Measurements from ENCODE around the gene EXOC4.
A peak's percentile ranks its signal among the peaks of the same experiment; 100 is the strongest.

EXOC4 gene

GRCh38 chr7:133699386-133699785, 446.5 kb downstream of the EXOC4 start:
- no peak overlapping the region for H3K4me3 ChIP-seq (ENCODE audit: severe bottlenecking)
- peaks cover 6% of the 10 kb centered on the region for H3K4me1 ChIP-seq (ENCODE audit: insufficient read depth, poor library complexity, severe bottlenecking)
- H3K27me3 ChIP-seq (ENCODE audit: insufficient read depth, poor library complexity, severe bottlenecking) = no peaks in the 10 kb centered on the region
- DNase-seq (ENCODE audit: low spot score) = no peak
- no peaks in the 10 kb centered on the region for H3K9me3 ChIP-seq (ENCODE audit: severe bottlenecking)
- no peak for TF ChIP-seq CTCF (IDR thresholded peaks at IDR 0.05; ENCODE audit: poor library complexity, severe bottlenecking)
- H3K27ac ChIP-seq (ENCODE audit: poor library complexity, severe bottlenecking) = no peak overlapping the region
- H3K36me3 ChIP-seq (ENCODE audit: low read depth) = no peaks in the 10 kb centered on the region
- ATAC-seq (ENCODE audit: low read depth) = no peak

GRCh38 chr7:133702078-133702477, 449.2 kb downstream of the EXOC4 start:
- Histone ChIP-seq H3K36me3 (ENCODE audit: low read depth) (0 out of 2 replicates have a peak, but pooled peaks cover 4% of the 10 kb centered on the region), H3K27me3 (ENCODE audit: insufficient read depth, poor library complexity, severe bottlenecking) (no peaks in the 10 kb centered on the region), H3K4me1 (ENCODE audit: insufficient read depth, poor library complexity, severe bottlenecking) (peaks cover 23% of the 10 kb centered on the region), H3K4me3 (ENCODE audit: severe bottlenecking) (no peak overlapping the region), H3K27ac (ENCODE audit: poor library complexity, severe bottlenecking) (no peak overlapping the region), H3K9me3 (ENCODE audit: severe bottlenecking) (no peaks in the 10 kb centered on the region)
- no peak for TF ChIP-seq CTCF (IDR thresholded peaks at IDR 0.05; ENCODE audit: poor library complexity, severe bottlenecking)
- DNase-seq (ENCODE audit: low spot score) = no peak
- no peak for ATAC-seq (ENCODE audit: low read depth)

GRCh38 chr7:133702960-133703359, 450.1 kb downstream of the EXOC4 start:
- TF ChIP-seq CTCF (IDR thresholded peaks at IDR 0.05; ENCODE audit: poor library complexity, severe bottlenecking) = no peak
- DNase-seq (ENCODE audit: low spot score) = no peak
- Histone ChIP-seq H3K36me3 (ENCODE audit: low read depth) (0 out of 2 replicates have a peak, but pooled peaks cover 4% of the 10 kb centered on the region), H3K4me1 (ENCODE audit: insufficient read depth, poor library complexity, severe bottlenecking) (peaks cover 28% of the 10 kb centered on the region), H3K27ac (ENCODE audit: poor library complexity, severe bottlenecking) (peak overlapping the region; percentile 89), H3K9me3 (ENCODE audit: severe bottlenecking) (no peaks in the 10 kb centered on the region), H3K4me3 (ENCODE audit: severe bottlenecking) (no peak overlapping the region), H3K27me3 (ENCODE audit: insufficient read depth, poor library complexity, severe bottlenecking) (no peaks in the 10 kb centered on the region)
- ATAC-seq (ENCODE audit: low read depth) = no peak

GRCh38 chr7:133703547-133703946, 450.7 kb downstream of the EXOC4 start:
- Histone ChIP-seq H3K9me3 (ENCODE audit: severe bottlenecking) (no peaks in the 10 kb centered on the region), H3K36me3 (ENCODE audit: low read depth) (0 out of 2 replicates have a peak, but pooled peaks cover 4% of the 10 kb centered on the region), H3K27ac (ENCODE audit: poor library complexity, severe bottlenecking) (peak overlapping the region; percentile 89), H3K27me3 (ENCODE audit: insufficient read depth, poor library complexity, severe bottlenecking) (no peaks in the 10 kb centered on the region), H3K4me1 (ENCODE audit: insufficient read depth, poor library complexity, severe bottlenecking) (peaks cover 31% of the 10 kb centered on the region), H3K4me3 (ENCODE audit: severe bottlenecking) (no peak overlapping the region)
- ATAC-seq (ENCODE audit: low read depth) = no peak
- DNase-seq (ENCODE audit: low spot score) = no peak
- TF ChIP-seq CTCF (IDR thresholded peaks at IDR 0.05; ENCODE audit: poor library complexity, severe bottlenecking) = no peak

- H3K4me1 ChIP-seq (ENCODE audit: insufficient read depth, poor library complexity, severe bottlenecking) = peaks cover 31% of the 10 kb centered on the region
- 0 out of 2 replicates have a peak, but pooled peaks cover 4% of the 10 kb centered on the region for H3K36me3 ChIP-seq (ENCODE audit: low read depth)
- TF ChIP-seq CTCF (IDR thresholded peaks at IDR 0.05; ENCODE audit: poor library complexity, severe bottlenecking) = no peak
- H3K4me3 ChIP-seq (ENCODE audit: severe bottlenecking) = no peak overlapping the region
- peak overlapping the region; percentile 89 for H3K27ac ChIP-seq (ENCODE audit: poor library complexity, severe bottlenecking)
- no peaks in the 10 kb centered on the region for H3K27me3 ChIP-seq (ENCODE audit: insufficient read depth, poor library complexity, severe bottlenecking)
- H3K9me3 ChIP-seq (ENCODE audit: severe bottlenecking) = no peaks in the 10 kb centered on the region
- no peak; the same call in 2 of the 3 replicates for ATAC-seq (ENCODE audit: low read depth)
- no peak for DNase-seq (ENCODE audit: low spot score)
Measured at GRCh38 chr7:133704453-133704852, 451.6 kb downstream of the EXOC4 start.

Measured in RWPE2 (cell line).